SIG-M5 (cell line): ENCODE measurements around the gene USP24.

ENCODE experiments used
- DNase-seq: peaks from one replicate; lab custom pipeline; 2025; lab: John Stamatoyannopoulos, UW

USP24 gene

GRCh38 chr1:55215194-55216021, at the start of gene USP24:
USP24 (minus strand) TSS chr1:55215364; CDS start chr1:55215113, 251 bp downstream.
- DNase-seq, result no peak

GRCh38 chr1:55262822-55263221, 47.7 kb upstream of the USP24 start:
- no peak for DNase-seq

- no peak for DNase-seq
These were observed 44.9 kb upstream of the USP24 start for GRCh38 chr1:55259911-55260609.

GRCh38 chr1:55257958-55258357, 42.8 kb upstream of the USP24 start:
- DNase-seq, result no peak

GRCh38 chr1:55255901-55256300, 40.7 kb upstream of the USP24 start:
- DNase-seq, result no peak

GRCh38 chr1:55252942-55253589, 37.9 kb upstream of the USP24 start:
- no peak for DNase-seq

GRCh38 chr1:55250399-55251075, 35.4 kb upstream of the USP24 start:
- DNase-seq, result no peak

- DNase-seq, result no peak
These were observed 34.7 kb upstream of the USP24 start for GRCh38 chr1:55249646-55250398.

GRCh38 chr1:55246896-55247295, 31.7 kb upstream of the USP24 start:
- no peak for DNase-seq

- DNase-seq, result no peak
These were observed 31.2 kb upstream of the USP24 start for GRCh38 chr1:55246331-55246730.

GRCh38 chr1:55245781-55246180, 30.6 kb upstream of the USP24 start:
- no peak for DNase-seq

GRCh38 chr1:55244476-55245099, 29.4 kb upstream of the USP24 start:
- no peak for DNase-seq

GRCh38 chr1:55243655-55244054, 28.5 kb upstream of the USP24 start:
- DNase-seq, result no peak

- no peak for DNase-seq
These were observed 24.4 kb upstream of the USP24 start for GRCh38 chr1:55239548-55239947.

- no peak for DNase-seq
These were observed 20.6 kb upstream of the USP24 start for GRCh38 chr1:55235722-55236121.

GRCh38 chr1:55234016-55234415, 18.9 kb upstream of the USP24 start:
- no peak for DNase-seq

GRCh38 chr1:55233145-55233777, 18.1 kb upstream of the USP24 start:
- DNase-seq, result no peak

GRCh38 chr1:55232448-55233144, 17.4 kb upstream of the USP24 start:
- DNase-seq, result no peak

- no peak for DNase-seq
These were observed 16.6 kb upstream of the USP24 start for GRCh38 chr1:55231745-55232144.

GRCh38 chr1:55230659-55231058, 15.5 kb upstream of the USP24 start:
- no peak for DNase-seq
